Retinal pigment epithelial cell (primary cell): ENCODE data around the gene HLA-B.

Source experiments
- DNase-seq: peaks from one replicate; pipeline ENCODE4 v3.0.0-alpha.2; 2010; ENCODE audit warnings: low read depth
- H3K4me3 ChIP-seq: 2 replicates; pipeline ENCODE4 v1.5.1; 2011; ENCODE audit warnings: mild to moderate bottlenecking, low read length, control low read depth, moderate library complexity
- CTCF ChIP-seq: conservative IDR thresholded peaks from 2 replicates; pipeline ENCODE4 v1.5.1; 2011; ENCODE audit warnings: low read depth, low read length, control low read depth, inconsistent platforms

The HLA-B gene

GRCh38 chr6:31309641-31310040, 47.3 kb downstream of the HLA-B start:
- H3K4me3 ChIP-seq: no peak overlapping the region
- DNase-seq: no peak
- TF ChIP-seq CTCF: no peak

GRCh38 chr6:31308845-31309175, 48.2 kb downstream of the HLA-B start:
- no peak for DNase-seq
- no peak overlapping the region for H3K4me3 ChIP-seq
- TF ChIP-seq CTCF: no peak

- no peak overlapping the region for H3K4me3 ChIP-seq
- TF ChIP-seq CTCF: no peak
- DNase-seq: no peak
Observed at GRCh38 chr6:31308050-31308844, 48.7 kb downstream of the HLA-B start.

- no peak for DNase-seq
- TF ChIP-seq CTCF: no peak
- H3K4me3 ChIP-seq: no peak overlapping the region
Observed at GRCh38 chr6:31307669-31308049, 49.3 kb downstream of the HLA-B start.

- no peak for TF ChIP-seq CTCF
- H3K4me3 ChIP-seq: no peak overlapping the region
Observed at GRCh38 chr6:31305703-31306219, 51.2 kb downstream of the HLA-B start.

GRCh38 chr6:31304683-31305082, 52.3 kb downstream of the HLA-B start:
- TF ChIP-seq CTCF: no peak
- DNase-seq: no peak
- no peak overlapping the region for H3K4me3 ChIP-seq

More at GRCh38 chr6:31305703-31306219, 51.2 kb downstream of the HLA-B start:
- no peak for DNase-seq
